Kidney glomerular epithelial cell (primary cell): ENCODE measurements around the gene FLVCR2.
"Not testable (repeated sequence)": the region's sequence is repeated elsewhere in the genome, so short reads cannot be mapped to it uniquely, and the experiment has no call there.

Source experiments
- DNase-seq: peaks from one replicate; lab custom pipeline; 2025; lab: John Stamatoyannopoulos, UW

FLVCR2 gene

DNA sequence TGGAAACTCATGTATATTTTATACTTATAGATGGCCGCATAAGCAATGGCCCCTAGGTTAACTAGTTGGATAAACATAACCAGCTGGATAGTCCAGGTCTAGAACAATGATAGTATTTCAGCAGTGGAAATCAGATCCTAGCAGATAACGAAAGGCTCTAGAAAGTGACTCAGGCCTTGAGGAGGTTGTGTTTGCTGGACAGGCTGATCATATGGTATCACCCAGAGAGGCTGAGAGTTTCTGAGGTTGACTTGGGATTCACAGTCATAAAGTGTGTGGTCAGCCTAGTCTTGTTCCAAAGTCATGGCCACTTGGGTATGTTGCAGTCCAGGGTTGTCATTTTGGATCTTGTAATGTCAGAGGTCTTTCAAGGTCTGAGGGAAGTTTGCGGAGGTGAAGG is 16.8 kb downstream of the FLVCR2 start:
- no peak for DNase-seq

GRCh38 chr14:75597149-75597548 is 18.7 kb downstream of the FLVCR2 start:
- DNase-seq: no peak

DNA sequence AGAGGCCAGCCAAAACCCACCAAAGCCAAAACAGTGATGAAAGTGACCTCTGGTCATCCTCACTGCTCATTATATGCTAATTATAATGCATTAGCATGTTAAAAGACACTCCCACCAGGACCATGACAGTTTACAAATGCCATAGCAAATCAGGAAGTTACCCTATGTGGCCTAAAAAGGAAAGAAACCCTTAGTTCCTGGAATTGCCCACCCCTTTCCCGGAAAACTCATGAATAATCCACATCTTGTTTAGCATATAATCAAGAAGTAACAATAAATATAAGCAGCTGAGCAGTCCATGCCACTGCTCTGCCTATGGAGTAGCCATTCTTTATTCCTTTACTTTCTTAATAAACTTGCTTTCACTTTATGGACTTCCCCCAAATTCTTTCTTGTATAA is 21.7 kb downstream of the FLVCR2 start:
- DNase-seq: not testable (repeated sequence)

GRCh38 chr14:75601061-75601460 is 22.6 kb downstream of the FLVCR2 start:
- not testable (repeated sequence) for DNase-seq

GRCh38 chr14:75602503-75602902 is 24.1 kb downstream of the FLVCR2 start:
- DNase-seq: no peak

- peak; percentile 92 for DNase-seq
These were observed 26.8 kb downstream of the FLVCR2 start for GRCh38 chr14:75604979-75605851.

DNA sequence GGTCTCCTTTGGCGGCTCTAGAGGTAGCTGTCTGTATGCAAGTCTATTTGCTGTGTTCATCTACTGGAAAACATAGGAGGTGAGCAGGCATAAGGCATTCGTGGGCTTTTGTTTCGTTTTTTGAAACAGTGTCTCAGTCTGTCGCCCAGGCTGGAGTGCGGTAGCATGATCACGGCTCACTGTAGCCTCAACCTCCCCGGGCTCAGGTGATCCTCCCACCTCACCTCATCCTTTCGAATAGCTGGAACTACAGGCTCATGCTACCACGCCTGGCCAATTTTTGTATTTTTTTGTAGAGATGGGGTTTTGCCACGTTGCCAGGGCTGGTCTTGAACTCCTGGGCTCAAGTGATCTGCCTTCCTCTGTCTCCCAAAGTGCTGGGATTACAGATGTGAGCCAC is 27.5 kb downstream of the FLVCR2 start:
- no peak for DNase-seq

- DNase-seq: no peak
These were observed 28.6 kb downstream of the FLVCR2 start for GRCh38 chr14:75607044-75607443.

DNA sequence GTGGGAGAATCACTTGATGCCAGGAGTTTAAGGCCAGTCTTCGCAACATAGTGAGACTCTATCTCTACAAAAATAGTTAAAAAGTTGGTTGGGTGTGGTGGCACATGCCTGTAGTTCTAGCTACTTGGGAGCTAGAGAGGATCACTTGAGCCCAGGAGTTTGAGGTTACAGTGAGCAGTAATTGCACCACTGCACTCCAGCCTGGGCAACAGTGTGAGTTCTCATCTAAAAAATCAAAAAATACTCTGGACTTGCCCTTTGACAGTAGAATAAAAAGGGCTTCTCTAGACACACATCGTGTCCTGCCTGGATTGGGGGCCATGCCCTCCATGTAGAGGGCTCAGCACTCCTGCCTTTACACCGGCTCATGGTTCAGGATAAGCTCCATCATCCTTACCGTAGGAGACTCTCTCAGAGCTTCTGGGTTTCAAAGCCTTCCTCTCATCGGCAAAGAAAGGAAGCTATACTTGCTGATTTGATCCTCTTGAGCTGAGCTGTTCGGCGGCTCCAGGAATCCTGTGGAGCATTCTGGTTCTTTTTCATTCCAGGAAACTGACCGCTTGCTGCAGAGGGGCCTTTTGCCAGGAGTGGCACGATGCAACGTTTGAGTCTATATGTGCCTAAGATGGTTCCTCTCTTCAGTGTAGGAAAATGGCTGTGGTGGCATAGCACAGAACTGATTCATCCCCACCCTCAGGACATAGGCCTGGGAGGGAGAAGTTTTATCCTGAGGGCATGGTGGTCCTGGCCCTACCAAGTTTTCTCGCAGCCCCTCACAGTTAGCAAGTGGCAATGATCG is 29.6 kb downstream of the FLVCR2 start:
- no peak for DNase-seq

- no peak for DNase-seq
These were observed 30.7 kb downstream of the FLVCR2 start for GRCh38 chr14:75609116-75609515.

DNA sequence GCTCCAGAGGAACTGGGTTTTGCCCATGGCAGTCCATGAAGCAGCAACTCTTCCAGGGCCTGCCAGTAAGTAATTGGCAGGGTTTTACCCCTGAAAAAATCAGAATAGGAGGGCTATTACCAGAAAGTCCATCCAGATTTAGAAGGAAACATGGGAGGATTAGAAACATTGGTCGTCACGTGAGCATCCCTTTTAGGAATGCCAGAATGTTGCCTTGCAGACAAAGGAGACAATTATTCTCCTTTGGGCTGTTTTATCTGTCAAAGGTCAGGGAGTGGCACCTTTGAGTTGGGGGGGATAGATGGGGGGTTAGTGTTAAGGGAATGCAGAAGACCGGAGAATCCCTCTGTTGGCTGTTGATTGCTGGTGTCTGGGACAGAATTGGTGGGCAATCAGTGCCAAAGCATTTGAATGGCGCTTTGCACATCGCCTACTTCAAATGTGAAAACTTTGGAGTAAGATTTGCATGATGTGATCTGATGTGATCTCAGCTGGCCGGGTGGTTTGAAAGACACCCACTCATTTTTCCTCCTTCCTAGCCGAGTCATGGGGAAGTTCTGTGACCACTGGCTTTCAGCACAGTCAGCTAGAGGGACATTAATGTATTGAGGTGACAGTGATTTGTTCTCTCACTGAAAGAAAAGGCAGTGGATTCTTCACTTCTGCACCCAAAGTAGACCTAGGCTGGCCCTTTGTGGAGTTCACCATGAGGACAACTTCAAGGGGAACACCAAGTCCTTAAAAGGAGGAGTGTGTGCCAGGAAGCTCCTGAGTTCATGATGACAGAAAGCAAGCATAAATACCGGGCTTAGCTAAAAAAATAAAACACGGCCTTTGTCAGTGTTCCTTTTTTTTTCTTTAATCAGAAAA is 31.4 kb downstream of the FLVCR2 start:
- no peak for DNase-seq

DNA sequence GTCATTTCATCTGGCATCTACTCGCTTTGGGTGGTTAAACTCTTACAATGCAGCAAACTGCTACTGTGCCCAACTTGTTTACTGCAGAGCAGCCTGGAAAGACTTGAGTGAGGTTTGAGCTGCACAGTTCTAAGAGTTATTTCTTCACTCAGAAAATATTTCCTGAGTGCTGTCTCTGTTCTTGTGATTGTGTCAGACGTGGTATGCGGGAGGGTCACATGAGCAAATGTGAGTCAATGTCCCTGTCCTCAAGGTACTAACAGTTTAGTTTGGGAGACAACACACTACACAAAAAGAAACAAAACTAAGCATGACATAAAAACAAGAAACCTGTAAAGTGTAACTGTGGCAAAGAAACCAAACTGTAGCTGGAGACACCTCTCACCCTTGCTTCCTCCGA is 32.4 kb downstream of the FLVCR2 start:
- DNase-seq: no peak

DNA sequence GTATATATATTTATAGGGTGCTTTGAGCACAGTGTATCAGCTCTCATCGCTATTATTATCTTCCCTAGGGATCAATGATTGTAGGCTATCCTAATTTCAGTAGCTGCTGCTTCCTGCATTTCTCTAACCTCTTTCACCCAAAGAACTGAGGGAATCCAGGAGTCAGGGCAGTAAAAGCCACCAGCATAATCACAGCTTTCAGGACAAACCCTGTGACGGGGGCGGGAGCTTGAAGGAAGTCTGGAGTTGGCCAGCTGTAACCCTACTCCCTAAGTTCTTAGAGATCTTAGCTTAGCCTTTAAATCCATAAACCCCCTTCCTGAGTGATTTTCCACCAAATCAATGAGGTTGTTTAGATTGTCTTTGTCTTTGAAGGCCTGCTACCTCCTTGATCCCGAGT is 33.7 kb downstream of the FLVCR2 start:
- DNase-seq: no peak

GRCh38 chr14:75614179-75614578 is 35.8 kb downstream of the FLVCR2 start:
- DNase-seq: no peak

GRCh38 chr14:75615200-75615599 is 36.8 kb downstream of the FLVCR2 start:
- DNase-seq: no peak

DNA sequence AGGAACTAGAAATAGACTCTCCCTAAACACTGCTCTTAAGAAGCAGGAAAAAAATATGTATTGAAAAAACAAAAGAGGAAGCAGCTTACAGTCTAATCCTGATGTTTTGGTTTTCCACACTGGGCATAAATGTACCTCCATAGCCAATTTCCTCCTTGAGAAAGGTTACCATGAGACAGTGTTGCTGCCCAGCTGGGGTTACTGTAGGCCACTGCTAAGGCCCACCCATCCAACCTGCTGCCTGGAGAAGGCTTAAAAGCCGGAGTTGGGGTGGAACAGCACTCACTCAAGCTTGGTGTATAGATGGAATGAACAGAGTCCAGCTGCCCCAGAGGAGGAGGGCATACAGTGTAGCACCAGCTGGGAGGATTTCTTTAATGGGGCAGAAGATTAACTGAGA is 41.1 kb downstream of the FLVCR2 start:
- no peak for DNase-seq

GRCh38 chr14:75625034-75625433 is 46.6 kb downstream of the FLVCR2 start:
- no peak for DNase-seq

- DNase-seq: no peak
These were observed 48.0 kb downstream of the FLVCR2 start for GRCh38 chr14:75626396-75626795.

- no peak for DNase-seq
These were observed 48.4 kb downstream of the FLVCR2 start for GRCh38 chr14:75626863-75627262.

DNA sequence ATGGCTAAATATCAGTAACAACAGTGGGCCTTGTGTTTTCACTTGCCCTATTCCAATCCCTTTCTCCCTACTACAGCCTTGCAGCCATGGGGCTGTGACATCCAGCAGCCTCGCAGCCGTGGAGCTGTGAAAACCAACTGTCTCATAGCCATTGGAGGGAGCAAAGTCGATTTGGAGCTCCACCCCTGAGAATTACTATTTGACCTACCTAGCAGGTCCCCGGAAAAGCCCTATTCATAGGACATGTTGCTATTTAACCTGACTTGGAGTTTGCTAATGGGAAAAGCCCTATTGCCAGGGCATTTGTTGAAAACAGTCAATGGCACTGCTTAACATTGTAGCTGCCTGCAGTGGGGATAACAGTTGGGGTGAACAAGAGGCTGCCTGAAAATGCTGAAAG is 49.0 kb downstream of the FLVCR2 start:
- no peak for DNase-seq

DNA sequence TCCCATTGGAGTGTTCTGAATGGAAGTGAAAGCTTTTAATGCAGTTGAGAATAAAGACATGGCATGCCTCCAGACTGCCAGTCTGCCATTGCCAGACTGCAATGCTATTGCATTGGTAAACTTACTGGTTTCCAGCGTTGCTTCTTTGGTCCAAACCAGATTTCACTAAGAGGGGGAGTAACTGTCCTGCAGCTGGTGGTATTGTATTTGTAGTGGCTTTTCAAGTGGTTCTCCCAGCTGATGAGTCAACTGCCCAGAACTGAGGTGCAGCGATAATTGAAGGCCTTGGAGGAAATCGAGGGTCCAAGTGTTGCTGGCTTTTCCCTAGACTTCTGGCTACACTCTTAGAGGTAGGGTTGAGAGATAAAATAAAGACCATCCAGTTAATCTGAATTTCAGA is 50.4 kb downstream of the FLVCR2 start:
- DNase-seq: no peak
